HG03159 (cell line): ENCODE data around the gene ZFAND3.

Source experiments
- ATAC-seq: cut with Tn5 transposase; IDR thresholded peaks from one replicate; pipeline ENCODE4 v1.9.1; 2021; ENCODE audit warnings: mild to moderate bottlenecking, moderate library complexity; ENCODE audit not compliant: unreplicated experiment

The ZFAND3 gene

DNA sequence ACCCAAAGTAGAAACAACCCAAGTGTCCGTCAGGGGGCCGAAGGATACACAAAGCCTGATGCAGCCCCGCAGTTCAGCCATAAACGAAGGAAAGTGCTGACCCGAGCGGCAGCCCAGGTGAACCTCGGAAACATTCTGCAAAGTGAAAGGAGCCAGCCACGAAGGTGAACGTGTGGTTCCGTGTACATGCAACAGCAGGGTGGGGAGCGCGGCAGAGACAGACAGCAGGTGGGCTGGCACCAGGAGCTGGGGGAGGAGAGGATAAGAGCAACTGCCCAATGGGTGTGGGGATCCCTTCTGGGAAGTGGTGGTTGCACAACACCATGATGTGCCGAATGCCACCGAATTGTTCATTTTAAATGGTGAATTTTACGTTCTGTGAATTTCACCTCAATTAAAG is 341.8 kb downstream of the ZFAND3 start:
- ATAC-seq, result no peak

DNA sequence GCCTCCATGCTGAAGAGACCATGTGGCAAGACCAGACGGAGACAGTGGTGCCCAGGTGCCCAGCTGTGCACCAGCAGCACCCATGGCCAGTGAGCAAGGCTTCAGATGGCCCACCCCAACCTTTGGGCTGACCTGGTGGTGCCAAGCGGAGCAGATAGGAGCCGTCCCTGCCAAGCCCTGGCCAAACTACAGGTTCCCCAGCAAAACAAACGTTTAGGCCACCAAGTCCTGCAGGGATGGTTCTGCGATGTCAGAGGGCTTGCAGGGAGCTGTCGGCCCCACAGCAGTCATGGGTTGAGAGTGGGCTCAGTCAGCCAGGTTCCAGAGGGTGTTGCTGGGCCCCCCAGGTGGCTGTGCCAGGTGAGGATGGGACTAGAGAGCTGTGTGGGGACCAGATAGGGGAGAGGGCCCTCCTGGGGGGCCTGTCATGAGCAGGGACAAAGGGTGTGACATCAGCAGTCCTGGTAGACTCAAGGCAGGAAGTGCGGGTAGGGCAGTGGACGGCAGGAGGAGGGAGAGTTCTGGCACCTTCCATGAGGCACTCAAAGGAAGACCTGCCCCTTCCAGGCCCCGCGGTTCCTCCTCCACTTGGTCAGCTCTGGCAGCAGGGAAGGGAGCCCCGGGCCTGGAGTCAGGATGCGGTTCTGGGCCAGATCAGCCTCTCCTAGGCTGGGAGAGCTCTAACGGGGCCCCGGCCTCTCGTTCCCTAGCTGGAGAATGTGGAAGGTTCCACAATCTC is 342.4 kb downstream of the ZFAND3 start:
- no peak for ATAC-seq

GRCh38 chr6:38162493-38163185 is 343.1 kb downstream of the ZFAND3 start:
- no peak for ATAC-seq

- ATAC-seq, result no peak
Measured at GRCh38 chr6:38163186-38164130, 343.9 kb downstream of the ZFAND3 start.

DNA sequence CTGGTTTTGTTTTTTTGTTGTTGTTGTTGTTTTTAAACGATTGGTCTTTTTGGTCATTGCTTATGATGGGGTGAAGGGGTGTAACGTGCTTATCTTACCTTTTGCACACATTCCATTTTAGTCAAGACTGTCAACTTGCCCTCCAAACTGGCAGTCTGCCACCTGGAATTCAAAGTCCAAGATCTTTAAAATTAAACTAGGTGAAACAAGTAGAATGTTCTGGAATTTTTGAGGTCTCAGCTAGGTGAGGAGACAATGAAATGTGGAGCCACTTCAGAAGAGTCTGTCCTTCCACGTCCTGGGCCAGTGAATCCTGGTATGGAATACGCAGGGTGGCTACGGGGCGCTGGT is 344.6 kb downstream of the ZFAND3 start:
- ATAC-seq, result no peak

- ATAC-seq, result no peak
Measured at GRCh38 chr6:38164671-38165108, 345.2 kb downstream of the ZFAND3 start.

DNA sequence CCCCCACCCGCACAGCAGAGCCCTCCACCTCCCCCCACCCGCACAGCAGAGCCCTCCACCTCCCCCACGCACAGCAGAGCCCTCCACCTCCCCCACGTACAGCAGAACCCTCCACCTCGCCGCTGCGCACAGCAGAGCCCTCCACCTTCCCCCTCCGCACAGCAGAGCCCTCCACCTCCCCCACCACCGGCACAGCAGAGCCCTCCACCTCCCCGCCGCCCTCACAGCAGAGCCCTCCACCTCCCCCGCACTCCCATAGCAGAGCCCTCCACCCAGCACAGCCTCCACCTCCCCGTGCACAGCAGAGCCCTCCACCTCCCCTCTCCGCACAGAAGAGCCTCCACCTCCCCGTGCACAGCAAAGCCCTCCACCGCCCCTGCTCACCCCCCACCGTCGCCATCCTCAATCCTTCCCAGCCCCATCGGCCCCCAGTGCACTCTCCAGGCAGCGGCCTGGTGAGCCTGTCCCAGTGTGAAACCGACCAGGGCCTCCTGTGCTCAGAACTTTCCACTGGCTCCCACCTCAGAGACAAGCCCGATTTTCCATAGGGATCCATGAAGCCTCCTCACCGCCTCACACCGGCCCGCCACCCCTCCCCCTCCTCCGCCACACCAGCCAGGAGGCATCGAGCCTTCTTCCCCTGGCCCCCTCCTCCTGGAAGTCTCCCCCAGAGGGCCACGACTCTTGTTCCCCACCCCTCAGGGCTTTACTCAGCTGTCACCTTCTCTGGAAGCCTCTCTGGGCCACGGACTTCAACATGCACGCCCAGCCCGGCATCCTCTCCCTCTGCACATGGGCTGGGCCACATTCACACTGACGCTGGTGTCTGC is 347.1 kb downstream of the ZFAND3 start:
- no peak for ATAC-seq

- ATAC-seq, result no peak
Measured at GRCh38 chr6:38167598-38167997, 348.1 kb downstream of the ZFAND3 start.

- no peak for ATAC-seq
Measured at GRCh38 chr6:38168126-38168525, 348.6 kb downstream of the ZFAND3 start.

DNA sequence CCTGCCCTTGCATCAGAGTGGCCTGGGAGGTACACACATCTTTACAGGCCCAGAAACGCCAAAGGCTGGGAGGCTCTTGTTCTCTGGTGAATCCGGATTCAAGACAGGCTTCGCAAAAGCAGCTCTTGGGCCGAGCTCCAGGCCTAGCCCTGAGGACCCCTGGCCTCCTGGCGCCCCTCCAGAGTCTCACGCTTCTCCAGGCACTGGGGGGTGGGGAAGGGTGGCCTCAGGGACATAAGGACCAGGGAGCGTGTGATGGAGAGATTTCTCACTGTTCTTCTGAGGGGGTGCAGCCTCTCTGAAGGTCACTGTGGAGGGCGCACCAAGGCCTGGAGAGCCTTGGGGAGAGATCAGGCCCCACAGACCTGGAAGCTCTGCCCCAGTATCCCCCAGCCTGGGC is 349.2 kb downstream of the ZFAND3 start:
- no peak for ATAC-seq

DNA sequence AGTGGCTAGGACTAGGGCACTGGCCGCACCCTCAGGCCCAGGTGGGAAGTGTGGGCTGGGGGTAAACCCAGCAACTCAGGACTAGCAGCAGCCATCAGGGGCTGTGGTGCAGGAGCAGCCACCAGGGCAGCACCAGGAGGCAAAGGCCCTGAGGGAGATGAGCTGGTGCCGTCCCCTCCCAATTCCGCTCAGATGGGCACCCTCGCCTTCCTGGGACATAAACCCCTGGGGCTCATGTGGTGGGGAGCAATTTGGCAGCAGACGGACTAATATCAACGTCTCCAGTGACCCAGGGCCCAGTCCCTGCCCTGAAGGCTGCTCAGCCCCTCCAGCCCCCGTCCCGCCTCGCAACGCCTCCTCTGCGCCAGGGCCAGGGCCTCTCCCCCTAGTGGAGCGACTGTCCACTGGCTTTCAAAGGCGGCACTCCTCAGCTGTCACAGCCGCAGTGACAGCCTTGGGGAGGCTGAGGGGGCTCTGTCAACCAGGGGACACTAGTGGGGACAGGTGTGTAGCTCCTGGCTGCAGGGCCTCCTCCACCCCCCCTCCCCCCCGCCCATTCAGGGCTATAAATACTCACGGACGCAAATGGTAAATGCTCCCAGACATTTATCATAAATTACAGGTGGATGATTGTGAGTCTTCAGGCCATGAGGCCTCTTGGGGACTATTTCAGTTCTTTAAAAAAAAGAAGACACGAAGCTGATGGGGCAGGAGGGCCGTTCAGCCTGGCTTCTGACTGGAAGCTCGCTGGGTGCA is 349.9 kb downstream of the ZFAND3 start:
- no peak for ATAC-seq

- ATAC-seq, result no peak
Measured at GRCh38 chr6:38169977-38170526, 350.5 kb downstream of the ZFAND3 start.

DNA sequence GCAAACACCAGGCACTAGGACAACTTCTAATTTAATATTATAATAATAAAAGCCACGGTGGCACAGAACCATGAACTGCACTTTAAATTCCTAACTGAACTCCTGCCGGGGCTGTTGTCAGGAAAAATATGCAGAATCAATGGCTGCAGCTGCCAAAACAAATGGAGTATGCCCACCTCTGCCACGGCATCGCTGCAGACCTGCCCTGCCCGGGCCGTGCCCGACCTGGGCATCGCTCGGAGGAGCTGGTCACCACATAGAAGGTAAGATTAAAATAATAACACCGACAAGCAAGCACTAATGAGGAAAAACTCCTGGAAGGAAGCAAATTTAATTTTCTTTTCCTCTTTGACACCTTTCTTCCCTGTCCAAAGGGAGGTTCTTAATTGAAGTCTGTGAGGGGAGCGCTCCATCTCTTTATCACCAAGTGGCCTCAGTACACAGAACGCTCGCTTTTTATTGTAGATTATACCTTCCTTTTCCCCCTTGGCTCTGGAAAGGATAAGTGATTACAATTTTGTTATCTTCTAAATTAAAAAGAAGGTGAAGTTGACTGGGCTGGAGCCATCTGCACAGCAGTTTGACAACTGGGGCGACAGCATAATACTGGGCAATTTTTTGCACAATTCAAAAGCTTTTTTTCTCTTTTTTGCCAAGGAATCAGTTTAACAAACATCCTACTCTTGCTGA is 351.3 kb downstream of the ZFAND3 start:
- no peak for ATAC-seq

DNA sequence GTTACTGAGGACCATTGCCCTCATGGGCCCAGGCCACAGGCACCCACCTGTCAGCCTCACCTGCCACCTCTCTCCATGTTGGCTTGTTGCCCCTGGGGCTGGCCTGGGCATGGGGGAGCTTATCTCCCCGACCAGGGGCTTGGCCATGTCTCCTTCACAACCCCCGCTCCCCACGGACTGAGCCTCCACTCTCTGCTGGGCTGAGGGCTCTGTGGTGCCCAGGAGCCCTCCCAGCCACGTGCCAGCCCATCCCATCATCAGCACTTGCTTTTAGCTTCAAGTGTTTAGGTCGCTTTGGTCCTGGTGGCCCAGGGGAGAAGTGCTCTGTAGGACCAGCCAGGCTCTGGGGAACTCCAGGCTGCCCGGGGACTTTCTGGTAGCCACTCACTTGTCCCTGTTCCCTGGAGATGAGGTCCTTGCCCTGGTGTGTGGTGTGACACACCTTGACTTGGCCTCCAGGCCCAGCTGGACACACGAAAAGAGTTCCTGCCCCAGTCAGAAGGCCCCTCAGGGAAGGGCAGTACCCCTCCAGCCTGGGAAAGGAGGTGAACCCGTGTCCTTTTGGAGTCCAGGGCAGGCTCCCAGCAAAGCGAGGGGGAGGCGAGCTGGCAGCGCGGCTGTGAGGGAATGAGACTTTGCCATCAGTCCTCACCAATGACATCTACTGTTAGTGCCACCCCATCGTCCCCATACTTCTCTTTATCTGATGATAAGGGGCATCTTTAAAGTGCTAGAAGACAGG is 352.6 kb downstream of the ZFAND3 start:
- no peak for ATAC-seq

DNA sequence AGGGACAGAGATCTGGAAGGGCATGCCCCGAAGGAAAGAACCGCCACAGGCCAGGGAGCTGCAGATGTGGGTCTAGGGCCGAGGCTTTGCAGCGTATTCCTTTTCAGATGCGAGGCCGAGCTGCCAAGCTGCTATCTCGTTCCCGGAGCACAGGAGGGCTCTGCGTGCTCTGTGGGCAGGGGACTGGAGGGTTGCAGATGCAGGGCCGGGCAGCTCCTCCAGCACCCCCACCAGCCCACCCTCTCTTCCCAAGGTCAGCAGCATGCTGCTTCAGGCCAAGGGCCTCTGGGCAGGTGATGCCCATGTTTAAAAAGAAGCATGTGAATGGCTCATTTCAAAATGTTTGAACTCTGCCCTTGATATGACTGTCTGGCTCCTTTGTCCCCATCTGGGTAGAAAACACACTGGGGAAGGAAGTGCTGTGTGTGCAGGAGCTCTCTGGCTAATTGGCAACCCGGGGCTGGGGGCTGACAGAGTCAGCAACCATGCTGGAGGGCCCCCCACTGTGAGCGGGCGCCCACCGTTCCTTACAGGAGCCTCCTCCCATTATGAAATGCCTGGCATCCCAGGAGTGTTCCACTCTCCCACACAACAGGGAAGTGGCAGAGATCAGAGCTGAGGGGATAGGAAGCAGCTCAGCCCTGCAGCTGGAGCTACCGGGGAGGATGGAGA is 353.3 kb downstream of the ZFAND3 start:
- no peak for ATAC-seq

DNA sequence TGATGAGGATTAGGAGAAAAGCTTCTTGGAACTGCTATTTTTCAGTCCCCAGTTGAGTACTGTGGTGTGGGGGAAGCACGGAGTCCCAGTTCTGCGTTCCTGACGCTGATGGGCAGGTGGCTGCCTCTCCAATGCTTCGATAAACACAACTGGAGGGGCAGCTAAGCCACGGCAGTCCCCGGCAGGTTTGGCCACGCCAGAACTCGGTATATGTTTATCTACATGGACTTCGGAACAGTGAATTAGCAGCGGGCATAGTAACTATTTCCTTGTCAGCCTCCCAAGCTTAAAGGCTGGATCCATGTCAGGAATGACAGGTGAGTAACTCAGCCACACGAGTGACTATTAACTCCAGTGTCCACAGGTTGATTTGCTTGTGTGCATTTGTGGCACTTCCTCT is 354.4 kb downstream of the ZFAND3 start:
- no peak for ATAC-seq

DNA sequence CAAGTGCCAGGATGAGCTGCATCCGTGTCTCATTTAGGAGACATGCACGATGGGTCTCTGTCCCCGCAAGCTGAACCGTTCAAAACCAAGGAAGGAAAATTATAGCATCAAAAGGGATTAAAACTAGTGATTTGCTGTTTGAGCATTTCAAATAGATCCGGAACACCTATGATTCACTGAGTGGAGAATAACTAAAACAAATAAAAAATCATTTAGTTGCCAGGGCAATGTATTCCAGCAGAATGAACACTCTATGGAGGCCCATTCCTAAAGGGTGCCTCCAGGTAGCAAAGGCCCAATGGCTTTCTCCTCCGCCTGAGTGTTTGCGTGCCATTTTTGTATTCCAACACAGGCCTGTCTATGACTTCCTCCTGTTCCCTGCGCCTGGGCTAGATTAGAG is 354.8 kb downstream of the ZFAND3 start:
- no peak for ATAC-seq
